ENCODE results near the gene MAP3K14.

DNA sequence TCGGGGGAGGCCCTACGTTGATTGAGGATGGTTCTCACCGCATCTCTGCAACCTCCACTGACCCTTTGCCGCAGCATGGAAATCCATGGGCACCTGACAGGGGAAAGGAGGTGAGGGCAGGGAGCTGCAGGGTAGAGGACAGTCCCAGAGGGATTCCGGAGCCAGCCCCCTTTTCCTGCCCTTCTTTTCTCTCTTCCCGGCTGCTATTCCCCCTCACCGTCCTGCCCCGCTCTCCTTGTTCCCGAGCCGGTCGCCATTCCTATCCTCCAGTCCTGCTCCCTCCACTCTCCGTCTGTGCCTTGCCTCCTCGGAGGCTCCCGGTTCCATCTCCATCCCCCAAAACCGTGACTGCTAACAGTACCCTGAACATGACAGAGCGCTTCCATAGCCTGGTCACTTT is 59.7 kb downstream of the MAP3K14 start:
- TF ChIP-seq EP300 (IDR thresholded peaks at IDR 0.05; ENCODE audit: borderline replicate concordance in 1 of 2, low read depth in 1 of 2, low read length in 1 of 2), result no peak
- no peak for TF ChIP-seq PBX3 (IDR thresholded peaks at IDR 0.05)
- TF ChIP-seq, protein P1, sequence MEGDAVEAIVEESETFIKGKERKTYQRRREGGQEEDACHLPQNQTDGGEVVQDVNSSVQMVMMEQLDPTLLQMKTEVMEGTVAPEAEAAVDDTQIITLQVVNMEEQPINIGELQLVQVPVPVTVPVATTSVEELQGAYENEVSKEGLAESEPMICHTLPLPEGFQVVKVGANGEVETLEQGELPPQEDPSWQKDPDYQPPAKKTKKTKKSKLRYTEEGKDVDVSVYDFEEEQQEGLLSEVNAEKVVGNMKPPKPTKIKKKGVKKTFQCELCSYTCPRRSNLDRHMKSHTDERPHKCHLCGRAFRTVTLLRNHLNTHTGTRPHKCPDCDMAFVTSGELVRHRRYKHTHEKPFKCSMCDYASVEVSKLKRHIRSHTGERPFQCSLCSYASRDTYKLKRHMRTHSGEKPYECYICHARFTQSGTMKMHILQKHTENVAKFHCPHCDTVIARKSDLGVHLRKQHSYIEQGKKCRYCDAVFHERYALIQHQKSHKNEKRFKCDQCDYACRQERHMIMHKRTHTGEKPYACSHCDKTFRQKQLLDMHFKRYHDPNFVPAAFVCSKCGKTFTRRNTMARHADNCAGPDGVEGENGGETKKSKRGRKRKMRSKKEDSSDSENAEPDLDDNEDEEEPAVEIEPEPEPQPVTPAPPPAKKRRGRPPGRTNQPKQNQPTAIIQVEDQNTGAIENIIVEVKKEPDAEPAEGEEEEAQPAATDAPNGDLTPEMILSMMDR (IDR thresholded peaks at IDR 0.05), result no peak
- no peak for TF ChIP-seq POLR2AphosphoS5 (IDR thresholded peaks at IDR 0.05; ENCODE audit: low read depth, low read length)
- TF ChIP-seq EZH2phosphoT487 (IDR thresholded peaks at IDR 0.05; ENCODE audit: borderline replicate concordance, low read depth), result no peak
- TF ChIP-seq TAF1 (IDR thresholded peaks at IDR 0.05; ENCODE audit: borderline replicate concordance, low read depth, low read length), result no peak
- no peak for TF ChIP-seq FOSL2 (IDR thresholded peaks at IDR 0.05; ENCODE audit: borderline replicate concordance, low read depth)
- no peak for TF ChIP-seq SIN3A (IDR thresholded peaks at IDR 0.05; ENCODE audit: borderline replicate concordance, low read depth, low read length)
- no peak for TF ChIP-seq RCOR1 (IDR thresholded peaks at IDR 0.05; ENCODE audit: low read length)

Measured in SK-N-SH (cell line).